HepG2 (cell line): ENCODE results near the gene TAGAP. TPM values are rescaled to one million over a fixed set of nuclear protein-coding genes. Genes with fewer than 3 reads are reported as not detected.
A peak's percentile ranks its signal among the peaks of the same experiment; 100 is the strongest.

Source experiments
- ESRRA ChIP-seq: sonication (generic); formaldehyde crosslinking; IDR thresholded peaks from 2 replicates; pipeline ENCODE4 v1.5.1; 2020; ENCODE audit warnings: mild to moderate bottlenecking, low read depth, missing genetic modification reagents
- HMGA1 ChIP-seq: sonication (generic); formaldehyde crosslinking; conservative IDR thresholded peaks from 2 replicates; pipeline ENCODE4 v1.4.0; 2020; ENCODE audit warnings: missing genetic modification reagents
- MAFF ChIP-seq: IDR thresholded peaks from 2 replicates; pipeline ENCODE4 v1.6.1; 2011; ENCODE audit warnings: low read depth, low read length, improper control_type of control experiment
- MAFK ChIP-seq, 2 experiments: IDR thresholded peaks in 1 of 2; conservative IDR thresholded peaks in 1 of 2; 2 replicates each; pipeline ENCODE4 v1.6.1; 2011; ENCODE audit warnings: improper control_type of control experiment in 2 of 2, low read length in 2 of 2
- MIER2 ChIP-seq: IDR thresholded peaks from 2 replicates; pipeline ENCODE4 v1.6.1; 2016; ENCODE audit warnings: missing biosample characterization, missing genetic modification reagents
- MZF1 ChIP-seq: sonication (generic); formaldehyde crosslinking; IDR thresholded peaks from 2 replicates; pipeline ENCODE4 v1.8.1; 2023; ENCODE audit warnings: mild to moderate bottlenecking, missing genetic modification reagents, borderline replicate concordance
- PAWR ChIP-seq: sonication (generic); formaldehyde crosslinking; IDR thresholded peaks from 2 replicates; pipeline ENCODE4 v1.4.0; 2020; ENCODE audit warnings: missing genetic modification reagents, mild to moderate bottlenecking, borderline replicate concordance
- REXO4 ChIP-seq: sonication (generic); formaldehyde crosslinking; IDR thresholded peaks from 2 replicates; pipeline ENCODE4 v1.8.0; 2022; ENCODE audit warnings: missing genetic modification reagents, mild to moderate bottlenecking, borderline replicate concordance
- TBX3 ChIP-seq: fragments of 450-650 bp; IDR thresholded peaks from 2 replicates; pipeline ENCODE4 v1.6.1; 2017; ENCODE audit warnings: antibody characterized with exemption, mild to moderate bottlenecking, inconsistent platforms, borderline replicate concordance
- THYN1 ChIP-seq: sonication (generic); formaldehyde crosslinking; IDR thresholded peaks from 2 replicates; pipeline ENCODE4 v1.8.1; 2023; ENCODE audit warnings: low read depth, mild to moderate bottlenecking, moderate library complexity, missing genetic modification reagents, borderline replicate concordance
- ZBTB40 ChIP-seq, 2 experiments: fragments of 450-650 bp in 1 of 2; sonication (generic) in 1 of 2; formaldehyde crosslinking in 1 of 2; IDR thresholded peaks; 2 replicates each; pipeline versions ENCODE4 v1.6.1 to v1.8.0; 2016 to 2022; ENCODE audit warnings: antibody characterized with exemption in 1 of 2, mild to moderate bottlenecking in 1 of 2, missing genetic modification reagents in 1 of 2
- ZNF205 ChIP-seq: IDR thresholded peaks from 2 replicates; pipeline ENCODE4 v1.6.1; 2018; ENCODE audit warnings: missing biosample characterization, missing genetic modification reagents
- ZNF431 ChIP-seq: sonication (generic); formaldehyde crosslinking; IDR thresholded peaks from 2 replicates; pipeline ENCODE4 v1.9.0; 2022; ENCODE audit warnings: missing genetic modification reagents, low read depth, mild to moderate bottlenecking, borderline replicate concordance
- ZNF709 ChIP-seq: sonication (generic); formaldehyde crosslinking; IDR thresholded peaks from 2 replicates; pipeline ENCODE4 v1.5.0; 2020; ENCODE audit warnings: mild to moderate bottlenecking, missing genetic modification reagents
- ZNF720 ChIP-seq: sonication (generic); formaldehyde crosslinking; IDR thresholded peaks from 2 replicates; pipeline ENCODE4 v1.4.0; 2020; ENCODE audit warnings: missing genetic modification reagents
- ZNF724P ChIP-seq: sonication (generic); formaldehyde crosslinking; IDR thresholded peaks from 2 replicates; pipeline ENCODE4 v1.8.0; 2022; ENCODE audit warnings: missing genetic modification reagents, borderline replicate concordance
- ZNF790 ChIP-seq: sonication (generic); formaldehyde crosslinking; IDR thresholded peaks from 2 replicates; pipeline ENCODE4 v1.8.0; 2022; ENCODE audit warnings: missing genetic modification reagents, mild to moderate bottlenecking, borderline replicate concordance
- polyA plus RNA-seq, 8 experiments: library from polyadenylated mRNA; depleted of rRNA in 3 of 8; stranded (reverse) in 7 of 8; unstranded in 1 of 8; fragments of >200 nt; fragmentation: Illumina TruSeq in 4 of 8; extraction: Trizol in 4 of 8; gene quantifications; 2 replicates each; pipeline versions ENCODE4 v1.2.1 to v1.2.3, GENCODE V29; 2011 to 2016; ENCODE audit warnings: low read depth in 4 of 8, missing spikeins in 1 of 8, mixed read lengths in 1 of 8; ENCODE audit not compliant: insufficient read depth in 1 of 8
- total RNA-seq, 5 experiments: library from RNA; depleted of rRNA; stranded (reverse); fragments of >200 nt; fragmentation: Illumina TruSeq; extraction: Trizol; gene quantifications; 2 replicates each; pipeline ENCODE4 v1.2.3, GENCODE V29; 2016; ENCODE audit warnings: low read depth in 1 of 5
- TF ChIP-seq, protein P1 (sequence below): sonication (generic); formaldehyde crosslinking; IDR thresholded peaks from 2 replicates; pipeline ENCODE4 v1.8.0; 2022; ENCODE audit warnings: missing genetic modification reagents, mild to moderate bottlenecking, inconsistent platforms, borderline replicate concordance

TAGAP gene
- total and polyA plus RNA-seq, 2 of the 13 experiments (the other 11 are each of a cell fraction or from before 2014, with no cell fraction given), result not detected

GRCh38 chr6:158999666-159000403 lies 45.0 kb downstream of the TAGAP start, which contains the start of gene RSPH3 (continued):
- TF ChIP-seq ZBTB40 (IDR thresholded peaks at IDR 0.05), result peak; percentile 97
- peak; percentile 95 for TF ChIP-seq ZBTB40 (CRISPR knock-in tag; IDR thresholded peaks at IDR 0.05)
- TF ChIP-seq HMGA1 (CRISPR knock-in tag), result no peak
- TF ChIP-seq MIER2 (CRISPR knock-in tag), result peak; percentile 85; the same call in 1 of the 2 replicates
- TF ChIP-seq MAFF, result no peak
- TF ChIP-seq ZNF431 (CRISPR knock-in tag), result peak; percentile 97; the same call in 1 of the 2 replicates
- TF ChIP-seq ZNF790 (CRISPR knock-in tag), result peak; percentile 99
- peak; percentile 77 for TF ChIP-seq TBX3
- TF ChIP-seq ZNF709 (CRISPR knock-in tag), result peak; percentile 100
- TF ChIP-seq PAWR (CRISPR knock-in tag), result peak; percentile 92; the same call in 1 of the 2 replicates
- peak; percentile 91; the same call in 1 of the 2 replicates for TF ChIP-seq MZF1 (CRISPR knock-in tag)
- no peak for TF ChIP-seq THYN1 (CRISPR knock-in tag)
- TF ChIP-seq ESRRA (CRISPR knock-in tag), result peak; percentile 93
- no peak for TF ChIP-seq MAFK (conservative IDR thresholded peaks at IDR 0.05 in 1 of 2, IDR thresholded peaks at IDR 0.05 in 1 of 2; ENCODE audit: low read length in 2 of 2)
- TF ChIP-seq, protein P1, sequence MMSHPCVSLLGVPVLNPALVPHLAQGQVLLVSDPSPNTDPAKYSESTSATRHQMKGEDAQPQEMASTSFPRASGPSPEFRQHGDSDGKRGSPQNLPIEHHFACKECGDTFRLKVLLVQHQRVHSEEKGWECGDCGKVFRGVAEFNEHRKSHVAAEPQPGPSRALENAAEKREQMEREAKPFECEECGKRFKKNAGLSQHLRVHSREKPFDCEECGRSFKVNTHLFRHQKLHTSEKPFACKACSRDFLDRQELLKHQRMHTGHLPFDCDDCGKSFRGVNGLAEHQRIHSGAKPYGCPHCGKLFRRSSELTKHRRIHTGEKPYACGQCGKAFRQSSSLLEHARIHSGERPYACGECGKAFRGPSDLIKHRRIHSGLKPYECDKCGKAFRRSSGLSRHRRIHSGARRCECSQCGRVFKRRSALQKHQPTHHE (CRISPR knock-in tag), result peak; percentile 88; the same call in 1 of the 2 replicates
- TF ChIP-seq REXO4 (CRISPR knock-in tag), result peak; percentile 87
- peak; percentile 98 for TF ChIP-seq ZNF724P
- peak; percentile 65 for TF ChIP-seq ZNF205 (CRISPR knock-in tag)
- TF ChIP-seq ZNF720 (CRISPR knock-in tag), result no peak
